Stimulated activated CD4-positive, alpha-beta T cell treated with anti-CD3 and anti-CD28 coated beads, Interleukin-15, amount 100 ng/mL, for 1 hour (primary cell): ENCODE data around the gene WDR7.

Source experiments
- DNase-seq, 2 donors: peaks; one replicate each; pipeline ENCODE4 v3.0.0-alpha.2; 2020; ENCODE audit warnings: low read depth in 1 of 2, low spot score in 1 of 2

The WDR7 gene

GRCh38 chr18:56650944-56651770 is at the start of gene WDR7:
TSS of gene WDR7 (plus strand) at chr18:56651359. CDS start at chr18:56672516, 21,157 bp downstream.
- peak; percentile 83 to 88 for DNase-seq

DNA sequence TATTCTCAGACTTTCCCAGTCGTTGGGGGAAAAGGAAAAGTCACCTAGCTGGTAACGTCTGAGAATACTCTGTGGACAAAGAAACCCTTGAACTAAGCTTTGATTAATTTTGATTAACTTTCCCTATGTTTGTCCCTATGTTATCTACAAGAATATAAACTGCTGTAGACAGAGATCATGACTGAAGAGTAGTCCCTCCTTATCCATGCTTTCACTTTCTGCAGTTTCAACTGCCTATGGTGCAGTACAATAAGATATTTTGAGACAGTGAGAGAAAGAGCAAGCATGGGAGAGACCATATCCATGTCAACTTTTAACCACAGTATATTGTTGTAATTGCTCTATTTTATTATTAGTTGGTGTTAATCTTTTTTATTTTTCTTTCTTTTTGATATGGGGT is 44.5 kb upstream of the WDR7 start:
- DNase-seq, result no peak

DNA sequence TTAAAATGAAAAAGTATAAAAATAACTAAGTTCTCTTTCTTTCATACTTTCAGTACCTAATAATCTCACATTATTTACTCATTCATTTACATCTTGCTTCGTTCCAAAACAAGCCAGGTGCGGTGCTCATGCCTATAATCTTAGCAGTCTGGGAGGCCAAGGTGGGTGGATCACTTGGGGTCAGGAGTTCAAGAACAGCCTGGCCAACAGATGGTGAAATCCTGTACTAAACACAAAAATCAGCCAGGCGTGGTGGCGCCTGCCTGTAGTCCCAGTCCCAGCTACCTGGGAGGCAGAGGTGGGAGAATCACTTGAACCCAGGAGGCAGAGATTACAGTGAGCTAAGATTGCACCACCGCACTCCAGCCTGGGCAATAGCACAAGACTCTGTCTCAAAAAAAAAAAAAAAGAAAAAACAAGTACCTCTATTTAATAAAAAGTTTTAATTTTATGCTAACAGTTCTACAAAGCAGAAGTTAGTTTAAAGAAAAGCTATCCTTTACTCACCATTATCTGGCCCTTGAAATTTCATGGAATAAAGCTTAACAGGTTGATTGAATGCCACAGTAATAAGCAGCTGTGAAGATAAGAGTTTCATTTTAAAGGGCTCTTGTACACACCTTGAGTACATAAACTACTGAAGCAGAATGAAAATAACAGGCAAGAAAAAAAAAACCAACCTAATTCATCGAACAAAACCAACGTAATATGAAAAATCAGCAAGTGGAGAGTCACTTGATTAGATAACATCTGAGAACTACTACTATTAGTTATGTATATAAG is 35.2 kb upstream of the WDR7 start:
- DNase-seq, result no peak

DNA sequence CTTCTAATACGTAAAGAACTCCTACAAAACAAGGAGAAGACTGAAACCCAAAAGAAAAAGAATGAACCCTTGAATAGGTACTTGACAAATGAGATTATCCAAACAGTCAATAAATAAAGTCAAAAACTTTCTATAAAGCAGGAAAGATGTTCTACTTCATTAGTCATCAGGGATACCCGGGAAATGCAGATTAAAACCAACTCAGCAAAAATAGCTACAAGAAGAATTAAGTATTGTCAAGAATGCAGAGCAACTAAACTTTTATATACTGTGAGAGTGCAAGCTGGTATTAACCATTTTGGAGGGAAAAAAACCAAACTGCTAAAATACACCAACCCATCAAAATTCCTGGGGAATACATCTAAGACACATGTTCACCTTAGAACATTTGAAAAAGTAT is 23.2 kb upstream of the WDR7 start:
- DNase-seq, result no peak

DNA sequence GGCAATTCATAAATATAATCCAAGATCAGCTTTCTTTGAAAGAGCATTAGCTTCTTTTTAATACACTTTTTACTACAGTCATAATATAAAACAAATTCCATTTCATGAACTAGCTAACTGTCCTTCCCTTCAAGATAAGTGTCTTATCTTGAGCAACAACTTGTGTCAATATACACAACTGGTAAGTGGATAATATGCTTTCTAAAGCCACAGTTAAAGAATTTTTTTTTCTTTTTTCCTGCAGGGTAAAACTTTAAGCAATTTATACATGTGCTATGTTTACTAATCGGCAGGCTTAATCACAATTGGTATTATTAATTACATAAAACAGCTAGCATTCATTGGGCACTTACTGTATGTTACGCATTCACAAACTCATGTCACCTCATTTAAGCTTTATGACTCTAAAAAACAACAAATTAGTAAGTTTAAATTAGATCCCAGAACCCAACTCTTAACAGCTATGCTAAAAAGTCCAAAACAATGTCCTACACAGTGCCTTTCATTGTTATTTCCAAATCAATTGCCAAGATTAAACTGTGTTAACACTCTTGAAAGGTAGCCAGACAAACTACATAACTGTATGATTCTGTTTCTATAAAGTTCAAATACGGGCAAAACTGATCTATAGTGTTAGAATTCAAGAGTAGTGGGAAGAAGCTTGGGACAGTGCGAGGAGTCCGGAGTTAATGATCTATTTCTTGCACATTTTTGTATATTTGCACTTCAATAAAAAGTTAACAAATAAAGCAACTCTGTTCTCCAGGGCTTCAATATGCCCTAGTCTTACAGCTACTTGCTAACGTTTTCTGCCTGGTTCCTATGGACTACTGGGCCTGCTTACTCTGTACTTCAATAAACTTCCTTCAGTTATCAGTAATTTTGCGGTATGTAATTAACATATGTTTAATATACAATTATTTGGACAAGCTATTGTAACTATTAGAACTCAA is 18.8 kb upstream of the WDR7 start:
- no peak for DNase-seq

DNA sequence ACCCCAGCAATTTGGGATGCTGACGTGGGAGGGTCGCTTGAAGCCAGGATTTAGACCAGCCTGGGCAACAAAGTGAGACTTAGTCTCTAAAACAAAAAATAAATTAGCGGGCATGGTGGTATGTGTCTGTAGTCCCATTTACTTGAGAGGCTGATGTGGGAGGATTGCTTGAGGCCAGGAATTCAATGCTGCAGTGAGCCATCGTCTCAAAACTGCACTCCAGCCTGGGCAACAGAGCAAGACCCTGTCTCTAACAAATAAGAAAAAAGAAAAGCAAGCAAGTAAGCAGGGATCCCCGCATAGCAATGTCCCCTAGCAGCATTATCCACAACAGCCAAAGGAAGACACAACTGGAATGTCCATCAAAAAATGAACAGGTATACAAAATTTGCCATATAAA is 16.2 kb upstream of the WDR7 start:
- DNase-seq, result no peak

GRCh38 chr18:56637176-56637575 is 14.0 kb upstream of the WDR7 start:
- no peak for DNase-seq

DNA sequence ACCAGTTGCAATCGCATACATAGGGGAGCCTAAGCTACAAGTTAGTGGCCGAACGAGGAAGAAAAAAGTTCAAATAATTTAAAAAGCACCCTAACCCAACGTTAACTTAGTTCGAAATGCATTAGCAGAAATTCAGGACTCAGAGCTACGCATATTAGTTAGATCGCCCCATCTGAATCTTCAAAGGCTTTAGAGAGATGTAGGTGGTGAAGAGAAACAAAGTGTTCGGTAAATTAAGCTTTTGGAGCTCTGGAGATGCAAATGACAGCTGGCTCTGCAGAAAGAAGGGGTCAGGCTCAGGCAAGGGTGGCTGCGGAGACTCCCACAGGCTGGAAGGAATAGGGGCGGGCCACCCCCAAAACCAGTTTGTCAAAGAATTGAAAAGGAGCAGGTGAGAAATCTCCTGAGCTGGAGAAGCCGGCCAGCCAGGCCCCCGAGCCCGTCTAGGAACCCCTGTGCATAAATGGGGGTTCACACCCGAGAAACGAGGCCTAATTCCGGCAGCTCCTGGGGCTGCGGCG is 13.4 kb upstream of the WDR7 start:
- peak in 1 of 2 donors; percentile 3 for DNase-seq

GRCh38 chr18:56638232-56639103 is 12.7 kb upstream of the WDR7 start, which contains the start of gene TXNL1:
TSS of gene TXNL1 (minus strand) at chr18:56638592. CDS start at chr18:56638440, 152 bp downstream.
- DNase-seq, result peak; percentile 97 to 99

DNA sequence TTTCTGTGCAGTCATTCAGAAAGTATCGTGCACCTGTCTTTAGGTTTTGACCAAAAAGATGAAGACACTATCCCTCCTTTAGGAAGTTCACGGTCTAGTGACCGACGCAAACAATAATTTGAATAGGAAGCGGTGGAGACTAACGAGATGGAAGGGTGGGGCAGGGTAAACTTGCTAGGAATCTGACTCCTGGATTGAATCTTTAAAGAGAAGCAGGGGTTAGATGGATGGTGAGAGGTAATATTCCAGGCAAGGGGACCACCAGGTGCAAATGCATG is 12.1 kb upstream of the WDR7 start:
- no peak for DNase-seq

GRCh38 chr18:56639571-56639970 is 11.6 kb upstream of the WDR7 start:
- no peak for DNase-seq

DNA sequence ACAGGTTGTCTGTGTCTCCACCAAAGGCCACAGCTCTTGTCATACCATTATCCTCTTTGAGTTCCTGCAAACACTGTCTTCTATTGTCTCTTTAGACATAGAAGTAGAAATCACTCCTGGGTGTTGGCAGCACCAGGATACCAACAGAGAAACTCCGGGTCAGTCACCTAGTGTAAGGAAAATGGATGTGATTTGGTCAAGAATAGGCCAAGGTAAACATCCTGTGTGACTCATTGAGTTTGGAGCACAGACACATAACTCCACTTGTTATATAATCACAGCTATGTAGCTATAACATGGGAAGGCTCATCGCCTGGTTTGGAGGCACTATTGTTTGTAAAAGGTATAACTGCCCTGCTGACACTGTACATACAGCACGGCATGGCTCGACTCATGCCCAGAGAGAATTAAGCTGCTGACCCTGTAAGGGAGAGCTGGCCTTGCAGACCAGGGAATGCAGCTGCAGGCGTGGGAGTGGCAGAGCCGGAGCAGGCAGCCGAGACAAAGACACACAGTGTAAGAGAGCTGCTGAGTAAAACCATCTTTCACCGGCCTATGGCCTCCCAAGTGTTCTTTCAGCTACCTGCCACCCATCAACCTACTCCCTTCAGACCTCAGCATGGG is 9.3 kb upstream of the WDR7 start:
- DNase-seq, result no peak

DNA sequence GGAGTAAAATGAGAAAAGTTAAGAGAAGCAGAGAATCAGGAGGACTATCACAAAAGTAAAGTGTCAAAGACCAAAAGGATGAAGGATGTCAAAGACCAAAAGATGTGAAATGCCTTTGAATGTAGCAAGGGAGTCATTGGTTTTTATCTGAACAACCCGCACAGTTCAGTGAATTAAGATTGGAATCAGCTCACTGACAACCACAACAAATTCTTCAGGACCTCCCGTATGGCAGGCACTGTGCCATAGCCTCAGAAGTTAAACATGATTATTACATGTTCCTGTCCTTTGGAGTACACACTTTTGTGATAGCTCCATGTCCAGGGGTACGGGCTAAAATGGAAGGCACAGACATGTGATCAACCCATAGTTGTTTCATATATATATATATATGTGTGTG is 7.8 kb upstream of the WDR7 start:
- DNase-seq, result no peak

DNA sequence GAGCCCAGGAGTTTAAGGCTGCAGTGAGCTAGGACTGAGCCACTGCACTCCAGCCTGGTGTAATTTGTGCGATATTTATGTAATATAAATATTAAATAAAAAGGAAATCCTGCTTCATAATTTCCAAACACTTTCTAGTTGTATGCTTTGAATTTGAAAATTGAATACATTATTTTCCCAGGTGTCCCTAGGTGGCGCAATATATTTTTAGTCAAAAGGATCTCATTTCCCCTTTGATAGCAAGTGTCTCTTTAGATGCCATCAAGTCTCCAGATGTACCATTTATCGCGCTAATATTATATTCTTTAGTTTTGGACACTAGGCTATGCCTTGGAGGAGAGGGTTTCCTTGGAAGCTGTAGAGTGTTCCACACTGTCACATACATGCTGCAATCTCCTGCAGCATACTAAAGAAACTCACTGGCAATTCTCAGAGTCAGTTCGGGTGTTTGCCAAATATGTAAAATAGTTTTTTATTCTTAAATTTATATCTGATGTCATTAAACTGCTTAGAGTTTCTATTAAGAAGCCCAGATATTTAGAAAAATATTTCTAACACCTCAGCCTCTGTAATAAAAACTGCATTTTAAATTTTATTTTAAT is 5.6 kb upstream of the WDR7 start:
- DNase-seq, result no peak

- no peak for DNase-seq
Observed at GRCh38 chr18:56647071-56647470, 4.1 kb upstream of the WDR7 start.

GRCh38 chr18:56647951-56648893 is 2.9 kb upstream of the WDR7 start:
- no peak for DNase-seq

GRCh38 chr18:56649996-56650395 is 1.2 kb upstream of the WDR7 start:
- DNase-seq, result no peak

- no peak for DNase-seq
Observed at GRCh38 chr18:56651771-56652092, 573 bp downstream of the WDR7 start.
